H1 (cell line): ENCODE data around the gene AMIGO2.

ENCODE experiments used
- ASH2L ChIP-seq: fragments of 200-600, 300-600 bp; sonication (generic); IDR thresholded peaks from one replicate; pipeline ENCODE4 v1.7.1; 2017; ENCODE audit warnings: low read length
- CBX8 ChIP-seq: fragments of 300-800, 300-1000 bp; sonication (generic); IDR thresholded peaks from 2 replicates; pipeline ENCODE4 v1.7.1; 2016; ENCODE audit warnings: low read depth, low read length, borderline replicate concordance
- CEBPB ChIP-seq: IDR thresholded peaks from 2 replicates; pipeline ENCODE4 v1.6.1; 2012; ENCODE audit warnings: low read depth, low read length
- CTCF ChIP-seq, 3 experiments: IDR thresholded peaks; 1 replicate in 2 of 3; 2 replicates in 1 of 3; pipeline versions ENCODE4 v1.5.1 to v1.6.1; 2011; ENCODE audit warnings: low read length in 3 of 3, mild to moderate bottlenecking in 3 of 3, inconsistent platforms in 2 of 3, low read depth in 1 of 3, moderate library complexity in 1 of 3; ENCODE audit not compliant: insufficient read depth in 1 of 3; ENCODE audit errors: control extremely low read depth in 1 of 3
- EP300 ChIP-seq, 2 experiments: IDR thresholded peaks; 1 replicate in 1 of 2; 2 replicates in 1 of 2; pipeline ENCODE4 v1.6.1; 2011 to 2012; ENCODE audit warnings: low read depth in 2 of 2, low read length in 2 of 2, mild to moderate bottlenecking in 2 of 2, borderline replicate concordance in 1 of 2, inconsistent platforms in 1 of 2, moderate library complexity in 1 of 2
- EZH2 ChIP-seq: fragments of 200-600 bp; sonication (generic); IDR thresholded peaks from 2 replicates; pipeline ENCODE4 v1.7.1; 2012; ENCODE audit warnings: low read depth, mild to moderate bottlenecking, moderate library complexity, low read length, inconsistent platforms; ENCODE audit not compliant: severe bottlenecking
- POLR2A ChIP-seq, 2 experiments: IDR thresholded peaks; 1 replicate in 1 of 2; 2 replicates in 1 of 2; pipeline ENCODE4 v1.6.1; 2011; ENCODE audit warnings: low read depth in 2 of 2, low read length in 2 of 2, mild to moderate bottlenecking in 2 of 2; ENCODE audit errors: control extremely low read depth in 1 of 2
- RAD21 ChIP-seq, 2 experiments: IDR thresholded peaks in 1 of 2; conservative IDR thresholded peaks in 1 of 2; 2 replicates each; pipeline ENCODE4 v1.6.1; 2011; ENCODE audit warnings: low read depth in 2 of 2, low read length in 2 of 2, improper control_type of control experiment in 1 of 2, inconsistent platforms in 1 of 2, mild to moderate bottlenecking in 1 of 2, moderate library complexity in 1 of 2
- RXRA ChIP-seq: IDR thresholded peaks from 2 replicates; pipeline ENCODE4 v1.6.1; 2011; ENCODE audit warnings: low read depth, mild to moderate bottlenecking, low read length, moderate library complexity; ENCODE audit not compliant: insufficient read depth
- SIRT6 ChIP-seq: IDR thresholded peaks from one replicate; pipeline ENCODE4 v1.7.1; 2012; ENCODE audit warnings: low read length, inconsistent platforms

- TF ChIP-seq CTCF (IDR thresholded peaks at IDR 0.05; ENCODE audit: control extremely low read depth in 1 of 3, insufficient read depth in 1 of 3, low read depth in 1 of 3, low read length in 3 of 3) (no peak), RAD21 (IDR thresholded peaks at IDR 0.05 in 1 of 2, conservative IDR thresholded peaks at IDR 0.05 in 1 of 2; ENCODE audit: low read depth in 2 of 2, low read length in 2 of 2) (no peak), RXRA (no peak), EP300 (IDR thresholded peaks at IDR 0.05; ENCODE audit: borderline replicate concordance in 1 of 2, low read depth in 2 of 2, low read length in 2 of 2) (no peak), CBX8 (no peak), POLR2A (IDR thresholded peaks at IDR 0.05; ENCODE audit: control extremely low read depth in 1 of 2, low read depth in 2 of 2, low read length in 2 of 2) (no peak), SIRT6 (no peak), CEBPB (no peak), ASH2L (no peak), EZH2 (no peak)
Measured at GRCh38 chr12:47121146-47121545, 41.4 kb upstream of the AMIGO2 start.
